ENCODE data around the gene CGAS. TPM values are rescaled to one million over a fixed set of nuclear protein-coding genes. Genes with fewer than 3 reads are reported as not detected.
A peak's percentile ranks its signal among the peaks of the same experiment; 100 is the strongest.
"Not testable (repeated sequence)": the region's sequence is repeated elsewhere in the genome, so short reads cannot be mapped to it uniquely, and the experiment has no call there.

Gene CGAS
- total RNA-seq, 1 experiment from 2014 or later, result 19.4 TPM

DNA sequence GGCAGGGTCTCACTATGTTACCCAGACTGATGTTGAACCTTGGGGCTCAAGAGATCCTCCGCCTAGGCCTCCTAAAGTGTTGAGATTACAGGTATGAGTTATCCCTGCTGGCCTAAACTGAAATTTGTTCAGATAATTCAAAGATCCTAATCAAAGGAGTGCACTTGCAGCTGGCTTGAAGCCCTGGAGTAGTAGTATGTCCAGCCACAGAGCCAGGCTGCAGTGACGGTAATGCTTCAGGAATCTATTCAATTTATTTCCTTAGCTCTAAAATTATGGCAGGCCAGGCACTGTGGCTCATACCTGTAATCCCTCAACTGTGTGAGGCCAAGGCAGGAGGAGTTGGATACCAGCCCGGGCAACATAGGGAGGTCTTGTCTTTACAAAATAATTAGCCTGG, 58.8 kb downstream of the CGAS start:
- BruUV-seq (replicated peaks), result no TSS peak
- no peaks in the 10 kb centered on the region for H3K4me1 ChIP-seq (ENCODE audit: insufficient read depth, low read length)
- no peaks in the 10 kb centered on the region for H3K36me3 ChIP-seq (ENCODE audit: low read depth, low read length)
- DNase-seq (peak; percentile 4), ATAC-seq (no peak)
- H4K20me1 ChIP-seq (ENCODE audit: low read length), result no peaks in the 10 kb centered on the region
- ChIA-PET POLR2A (ENCODE audit: unreplicated experiment) (no interaction called here), CTCF (no interaction called here)
- no peaks in the 10 kb centered on the region for H3K79me2 ChIP-seq (ENCODE audit: low read length)
- H3K9me3 ChIP-seq (ENCODE audit: low read length), result no peaks in the 10 kb centered on the region
- no peak overlapping the region for H3K4me3 ChIP-seq (ENCODE audit: low read length)
- H2AFZ ChIP-seq (ENCODE audit: low read length), result no peak overlapping the region
- no peak overlapping the region for H3K27ac ChIP-seq (ENCODE audit: low read length)
- no peak overlapping the region for H3K9ac ChIP-seq (ENCODE audit: low read length)
- no peaks in the 10 kb centered on the region for H3K9me2 ChIP-seq (replicated peaks; ENCODE audit: low read length)
- no peaks in the 10 kb centered on the region for H3K27me3 ChIP-seq (ENCODE audit: low read length)
- no peak for TF ChIP-seq EZH2 (IDR thresholded peaks at IDR 0.05; ENCODE audit: low read length, unreplicated experiment)
- TF ChIP-seq, protein P1, sequence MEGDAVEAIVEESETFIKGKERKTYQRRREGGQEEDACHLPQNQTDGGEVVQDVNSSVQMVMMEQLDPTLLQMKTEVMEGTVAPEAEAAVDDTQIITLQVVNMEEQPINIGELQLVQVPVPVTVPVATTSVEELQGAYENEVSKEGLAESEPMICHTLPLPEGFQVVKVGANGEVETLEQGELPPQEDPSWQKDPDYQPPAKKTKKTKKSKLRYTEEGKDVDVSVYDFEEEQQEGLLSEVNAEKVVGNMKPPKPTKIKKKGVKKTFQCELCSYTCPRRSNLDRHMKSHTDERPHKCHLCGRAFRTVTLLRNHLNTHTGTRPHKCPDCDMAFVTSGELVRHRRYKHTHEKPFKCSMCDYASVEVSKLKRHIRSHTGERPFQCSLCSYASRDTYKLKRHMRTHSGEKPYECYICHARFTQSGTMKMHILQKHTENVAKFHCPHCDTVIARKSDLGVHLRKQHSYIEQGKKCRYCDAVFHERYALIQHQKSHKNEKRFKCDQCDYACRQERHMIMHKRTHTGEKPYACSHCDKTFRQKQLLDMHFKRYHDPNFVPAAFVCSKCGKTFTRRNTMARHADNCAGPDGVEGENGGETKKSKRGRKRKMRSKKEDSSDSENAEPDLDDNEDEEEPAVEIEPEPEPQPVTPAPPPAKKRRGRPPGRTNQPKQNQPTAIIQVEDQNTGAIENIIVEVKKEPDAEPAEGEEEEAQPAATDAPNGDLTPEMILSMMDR (conservative IDR thresholded peaks at IDR 0.05; ENCODE audit: low read depth, low read length), result no peak
- TF ChIP-seq EZH2phosphoT487 (IDR thresholded peaks at IDR 0.05; ENCODE audit: borderline replicate concordance, low read length), result no peak
- H3K4me2 ChIP-seq (ENCODE audit: low read length), result no peak overlapping the region
- intact Hi-C loops (cut with micrococcal nuclease), result no loop called here
- no peaks in the 10 kb centered on the region for H3F3A ChIP-seq (ENCODE audit: low read length, unreplicated experiment)

DNA sequence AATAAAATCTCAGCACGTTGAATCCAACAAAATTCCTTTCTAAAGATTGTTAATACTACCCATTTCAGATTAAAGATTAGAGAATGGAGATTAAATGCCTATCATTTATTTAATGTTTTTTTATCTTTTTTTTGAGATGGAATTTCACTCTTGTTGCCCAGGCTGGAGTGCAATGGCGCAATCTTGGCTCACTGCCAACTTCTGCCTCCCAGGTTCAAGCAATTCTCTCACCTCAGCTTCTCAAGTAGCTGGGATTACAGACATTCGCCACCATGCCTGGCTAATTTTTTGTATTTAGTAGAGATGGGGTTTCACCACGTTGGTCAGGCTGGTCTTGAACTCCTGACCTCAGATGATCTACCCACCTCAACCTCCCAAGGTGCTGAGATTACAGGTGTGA, 59.9 kb downstream of the CGAS start:
- H3K4me3 ChIP-seq (ENCODE audit: low read length); BruUV-seq (replicated peaks); H3K9ac ChIP-seq (ENCODE audit: low read length); intact Hi-C loops (cut with micrococcal nuclease); H3K79me2 ChIP-seq (ENCODE audit: low read length); POLR2A ChIA-PET (ENCODE audit: unreplicated experiment); H3K27ac ChIP-seq (ENCODE audit: low read length); ATAC-seq; H3K9me3 ChIP-seq (ENCODE audit: low read length); CTCF ChIA-PET; H3K4me2 ChIP-seq (ENCODE audit: low read length); DNase-seq; H3F3A ChIP-seq (ENCODE audit: low read length, unreplicated experiment); H3K4me1 ChIP-seq (ENCODE audit: insufficient read depth, low read length); H3K9me2 ChIP-seq (replicated peaks; ENCODE audit: low read length); H2AFZ ChIP-seq (ENCODE audit: low read length); H3K27me3 ChIP-seq (ENCODE audit: low read length); H3K36me3 ChIP-seq (ENCODE audit: low read depth, low read length); H4K20me1 ChIP-seq (ENCODE audit: low read length): not testable (repeated sequence)

DNA sequence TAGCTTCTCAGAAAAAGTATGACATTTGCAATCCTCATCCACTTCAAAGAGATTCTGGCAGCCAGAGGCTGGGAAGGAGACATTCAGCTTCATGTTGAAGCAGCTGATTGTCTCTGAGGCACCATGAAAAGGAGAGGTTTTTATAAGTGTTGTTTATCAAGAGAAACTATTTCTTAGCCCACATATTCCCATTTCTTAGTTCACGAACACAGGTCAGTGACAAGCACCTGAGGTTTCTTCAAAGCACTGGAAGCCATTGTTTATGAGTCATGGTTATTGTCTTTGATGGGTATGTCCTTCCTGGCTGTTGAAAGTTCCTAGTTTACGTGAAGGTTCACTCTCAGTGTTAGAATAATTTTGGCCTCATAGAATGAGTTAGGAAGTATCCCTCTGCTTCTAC, 60.4 kb downstream of the CGAS start:
- no TSS peak for BruUV-seq (replicated peaks)
- Histone ChIP-seq H2AFZ (ENCODE audit: low read length) (no peak overlapping the region), H3K27me3 (ENCODE audit: low read length) (no peaks in the 10 kb centered on the region), H3K36me3 (ENCODE audit: low read depth, low read length) (no peaks in the 10 kb centered on the region), H3K4me1 (ENCODE audit: insufficient read depth, low read length) (no peaks in the 10 kb centered on the region), H3K9me3 (ENCODE audit: low read length) (no peaks in the 10 kb centered on the region), H3F3A (ENCODE audit: low read length, unreplicated experiment) (no peaks in the 10 kb centered on the region), H3K4me2 (ENCODE audit: low read length) (no peak overlapping the region), H3K9me2 (replicated peaks; ENCODE audit: low read length) (no peaks in the 10 kb centered on the region), H4K20me1 (ENCODE audit: low read length) (no peaks in the 10 kb centered on the region), H3K9ac (ENCODE audit: low read length) (no peak overlapping the region), H3K4me3 (ENCODE audit: low read length) (no peak overlapping the region), H3K79me2 (ENCODE audit: low read length) (no peaks in the 10 kb centered on the region), H3K27ac (ENCODE audit: low read length) (no peak overlapping the region)
- ChIA-PET CTCF (no interaction called here), POLR2A (ENCODE audit: unreplicated experiment) (no interaction called here)
- ATAC-seq (no peak), DNase-seq (peak; percentile 19)
- no peak for TF ChIP-seq EZH2phosphoT487 (IDR thresholded peaks at IDR 0.05; ENCODE audit: borderline replicate concordance, low read length)
- TF ChIP-seq EZH2 (IDR thresholded peaks at IDR 0.05; ENCODE audit: low read length, unreplicated experiment), result no peak
- TF ChIP-seq, protein P1 (conservative IDR thresholded peaks at IDR 0.05; ENCODE audit: low read depth, low read length), result no peak
- intact Hi-C loops (cut with micrococcal nuclease), result no loop called here
